Measurements from ENCODE around the gene ARF3. TPM values are rescaled to one million over a fixed set of nuclear protein-coding genes. Genes with fewer than 3 reads are reported as not detected.

The ARF3 gene
- total and polyA plus RNA-seq, 2 donors (not counting 1 experiment from before 2014, with no cell fraction given) = 28.1 to 182 TPM

DNA sequence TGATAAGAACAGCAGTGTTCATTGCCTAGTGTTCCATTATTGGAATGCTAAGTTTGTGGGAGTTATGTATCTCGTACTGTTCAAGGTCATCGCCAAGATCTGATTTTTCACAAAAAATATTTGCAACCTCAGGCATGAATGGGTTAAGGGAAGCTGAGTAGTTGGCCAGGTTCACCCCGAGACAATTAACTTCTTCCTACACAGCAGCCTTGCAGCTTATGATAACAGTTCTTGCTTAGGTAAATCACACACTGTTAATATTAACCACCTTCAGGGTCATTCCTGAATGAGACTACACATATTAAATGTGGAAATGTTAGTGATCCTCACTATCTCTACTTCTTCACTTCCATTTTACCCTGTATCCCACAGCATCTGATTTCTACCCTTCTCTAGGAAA is 50.0 kb downstream of the ARF3 start:
- H3K9me3 ChIP-seq (ENCODE audit: control insufficient read depth, insufficient read depth, low read depth, low read length) = no peaks in the 10 kb centered on the region
- TF ChIP-seq EZH2 (IDR thresholded peaks at IDR 0.05; ENCODE audit: low read length, missing control alignments) = no peak
- TF ChIP-seq, protein P1, sequence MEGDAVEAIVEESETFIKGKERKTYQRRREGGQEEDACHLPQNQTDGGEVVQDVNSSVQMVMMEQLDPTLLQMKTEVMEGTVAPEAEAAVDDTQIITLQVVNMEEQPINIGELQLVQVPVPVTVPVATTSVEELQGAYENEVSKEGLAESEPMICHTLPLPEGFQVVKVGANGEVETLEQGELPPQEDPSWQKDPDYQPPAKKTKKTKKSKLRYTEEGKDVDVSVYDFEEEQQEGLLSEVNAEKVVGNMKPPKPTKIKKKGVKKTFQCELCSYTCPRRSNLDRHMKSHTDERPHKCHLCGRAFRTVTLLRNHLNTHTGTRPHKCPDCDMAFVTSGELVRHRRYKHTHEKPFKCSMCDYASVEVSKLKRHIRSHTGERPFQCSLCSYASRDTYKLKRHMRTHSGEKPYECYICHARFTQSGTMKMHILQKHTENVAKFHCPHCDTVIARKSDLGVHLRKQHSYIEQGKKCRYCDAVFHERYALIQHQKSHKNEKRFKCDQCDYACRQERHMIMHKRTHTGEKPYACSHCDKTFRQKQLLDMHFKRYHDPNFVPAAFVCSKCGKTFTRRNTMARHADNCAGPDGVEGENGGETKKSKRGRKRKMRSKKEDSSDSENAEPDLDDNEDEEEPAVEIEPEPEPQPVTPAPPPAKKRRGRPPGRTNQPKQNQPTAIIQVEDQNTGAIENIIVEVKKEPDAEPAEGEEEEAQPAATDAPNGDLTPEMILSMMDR (conservative IDR thresholded peaks at IDR 0.05 in 1 of 2, IDR thresholded peaks at IDR 0.05 in 1 of 2; ENCODE audit: low read depth in 1 of 2, low read length in 2 of 2) = no peak
- H4K20me1 ChIP-seq (ENCODE audit: control insufficient read depth, extremely low read depth, insufficient read depth, low read length) = no peaks in the 10 kb centered on the region
- H3K4me3 ChIP-seq (replicated peaks in 1 of 4; ENCODE audit: control extremely low read depth in 1 of 4, insufficient read depth in 1 of 4, low read depth in 3 of 4, low read length in 4 of 4) = no peak overlapping the region
- H3K4me1 ChIP-seq (ENCODE audit: control insufficient read depth, extremely low read depth, insufficient read depth, low read length) = peaks cover 6% of the 10 kb centered on the region
- no peak overlapping the region for H3K4me2 ChIP-seq (ENCODE audit: extremely low read depth, insufficient read depth, low read length)
- no peaks in the 10 kb centered on the region for H3K36me3 ChIP-seq (ENCODE audit: control insufficient read depth, insufficient read depth, low read length)
- H3K79me2 ChIP-seq (ENCODE audit: control insufficient read depth, insufficient read depth, low read length) = no peaks in the 10 kb centered on the region
- H2AFZ ChIP-seq (ENCODE audit: low read length) = no peak overlapping the region
- no peak overlapping the region for H3K27ac ChIP-seq (ENCODE audit: insufficient read depth, low read length)
- no peak overlapping the region for H3K9ac ChIP-seq (ENCODE audit: insufficient read depth, low read length)
- peaks cover 6% of the 10 kb centered on the region for H3K27me3 ChIP-seq (ENCODE audit: control insufficient read depth, insufficient read depth, low read length)
- no peak for DNase-seq (ENCODE audit: low read depth in 2 of 2)

DNA sequence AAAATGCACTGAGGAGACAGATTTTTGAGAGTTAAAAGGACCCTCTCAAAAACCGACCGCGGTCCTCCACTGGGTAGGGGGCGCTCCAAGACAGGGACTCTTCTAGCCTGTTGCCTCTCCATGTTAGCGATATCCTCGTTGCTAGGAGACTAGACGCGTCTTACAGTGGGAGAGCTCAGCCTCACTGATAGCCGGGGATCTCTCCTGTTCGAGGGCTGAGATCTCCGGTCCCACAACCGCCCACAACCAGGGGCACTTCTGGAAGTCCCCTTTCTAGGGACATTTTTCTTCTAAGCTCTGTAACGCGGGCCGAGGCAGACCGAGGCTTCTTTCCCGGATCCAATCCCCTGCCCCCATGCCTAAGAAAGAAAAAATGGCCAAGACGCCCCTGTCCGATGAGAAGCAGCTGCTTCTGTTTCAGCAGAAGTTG is 53.3 kb downstream of the ARF3 start:
- TF ChIP-seq EZH2 (IDR thresholded peaks at IDR 0.05; ENCODE audit: low read length, missing control alignments) = no peak
- TF ChIP-seq, protein P1 (conservative IDR thresholded peaks at IDR 0.05 in 1 of 2, IDR thresholded peaks at IDR 0.05 in 1 of 2; ENCODE audit: low read depth in 1 of 2, low read length in 2 of 2) = peak; percentile 64 to 71
- H3K36me3 ChIP-seq (ENCODE audit: control insufficient read depth, insufficient read depth, low read length) = no peaks in the 10 kb centered on the region
- peak; percentile 86 to 91 for DNase-seq (ENCODE audit: low read depth in 2 of 2)
- peaks cover 6% of the 10 kb centered on the region for H3K4me1 ChIP-seq (ENCODE audit: control insufficient read depth, extremely low read depth, insufficient read depth, low read length)
- peak overlapping the region; percentile 47 to 64 (median 56) for H3K4me3 ChIP-seq (replicated peaks in 1 of 4; ENCODE audit: control extremely low read depth in 1 of 4, insufficient read depth in 1 of 4, low read depth in 3 of 4, low read length in 4 of 4)
- H3K27ac ChIP-seq (ENCODE audit: insufficient read depth, low read length) = no peak overlapping the region
- no peak overlapping the region for H3K9ac ChIP-seq (ENCODE audit: insufficient read depth, low read length)
- peak overlapping the region; percentile 90 for H3K4me2 ChIP-seq (ENCODE audit: extremely low read depth, insufficient read depth, low read length)
- H3K27me3 ChIP-seq (ENCODE audit: control insufficient read depth, insufficient read depth, low read length) = peaks cover 6% of the 10 kb centered on the region
- no peaks in the 10 kb centered on the region for H3K79me2 ChIP-seq (ENCODE audit: control insufficient read depth, insufficient read depth, low read length)
- H3K9me3 ChIP-seq (ENCODE audit: control insufficient read depth, insufficient read depth, low read depth, low read length) = no peaks in the 10 kb centered on the region
- peak overlapping the region; percentile 69 for H2AFZ ChIP-seq (ENCODE audit: low read length)
- H4K20me1 ChIP-seq (ENCODE audit: control insufficient read depth, extremely low read depth, insufficient read depth, low read length) = no peaks in the 10 kb centered on the region

DNA sequence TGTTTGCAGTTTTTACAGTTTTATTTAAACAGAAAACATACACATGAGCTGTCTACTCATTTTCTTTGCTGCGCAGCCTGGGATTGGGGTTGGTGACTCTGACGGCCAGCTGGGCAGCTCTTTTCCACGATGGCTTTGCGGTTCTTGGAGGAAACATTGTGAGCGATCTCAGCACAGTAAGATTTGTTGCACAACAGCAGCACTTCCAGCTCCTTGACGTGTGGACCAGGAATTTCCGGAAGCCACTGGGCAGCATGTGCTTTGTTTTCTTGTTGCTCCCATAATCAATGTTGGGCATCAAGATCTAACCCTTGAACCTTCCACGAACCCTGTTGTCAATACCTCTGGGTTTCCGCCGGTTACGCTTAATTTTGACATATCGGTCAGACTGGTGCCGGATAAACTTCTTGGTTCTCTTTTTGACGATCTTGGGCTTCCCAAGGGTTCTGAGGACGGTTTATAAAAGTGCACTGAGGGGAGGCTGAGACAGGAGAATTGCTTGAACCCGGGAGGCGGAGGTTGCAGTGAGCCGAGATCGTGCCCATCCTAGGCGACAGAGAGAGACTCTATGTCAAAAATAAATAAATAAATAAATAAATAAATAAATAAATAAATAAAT is 53.8 kb downstream of the ARF3 start:
- TF ChIP-seq EZH2 (IDR thresholded peaks at IDR 0.05; ENCODE audit: low read length, missing control alignments) = no peak
- TF ChIP-seq, protein P1 (conservative IDR thresholded peaks at IDR 0.05 in 1 of 2, IDR thresholded peaks at IDR 0.05 in 1 of 2; ENCODE audit: low read depth in 1 of 2, low read length in 2 of 2) = no peak
- Histone ChIP-seq H3K4me2 (ENCODE audit: extremely low read depth, insufficient read depth, low read length) (no peak overlapping the region), H3K4me1 (ENCODE audit: control insufficient read depth, extremely low read depth, insufficient read depth, low read length) (peaks cover 6% of the 10 kb centered on the region), H3K27ac (ENCODE audit: insufficient read depth, low read length) (no peak overlapping the region), H3K27me3 (ENCODE audit: control insufficient read depth, insufficient read depth, low read length) (peaks cover 6% of the 10 kb centered on the region), H3K79me2 (ENCODE audit: control insufficient read depth, insufficient read depth, low read length) (no peaks in the 10 kb centered on the region), H3K9me3 (ENCODE audit: control insufficient read depth, insufficient read depth, low read depth, low read length) (no peaks in the 10 kb centered on the region), H3K9ac (ENCODE audit: insufficient read depth, low read length) (no peak overlapping the region), H2AFZ (ENCODE audit: low read length) (no peak overlapping the region), H4K20me1 (ENCODE audit: control insufficient read depth, extremely low read depth, insufficient read depth, low read length) (no peaks in the 10 kb centered on the region), H3K4me3 (replicated peaks in 1 of 4; ENCODE audit: control extremely low read depth in 1 of 4, insufficient read depth in 1 of 4, low read depth in 3 of 4, low read length in 4 of 4) (peak overlapping the region in 1 of 4 experiments; percentile 62), H3K36me3 (ENCODE audit: control insufficient read depth, insufficient read depth, low read length) (no peaks in the 10 kb centered on the region)
- peak in 1 of 2 donors; percentile 25 for DNase-seq (ENCODE audit: low read depth in 2 of 2)
